Adrenal gland (tissue), 12 donors: ENCODE results near the gene GPR161. TPM values are rescaled to one million over a fixed set of nuclear protein-coding genes. Genes with fewer than 3 reads are reported as not detected.

Experiments
- DNase-seq, 7 donors: peaks; one replicate each; pipeline ENCODE4 v3.0.0-alpha.2; 2019 to 2020
- H3K27ac ChIP-seq, 5 donors: fragments of 200-600 bp; sonication (generic) in 4 of 5; 1 replicate in 3 of 5; 2 replicates in 2 of 5; pipeline versions ENCODE4 v1.5.1 to v1.8.0; 2016 to 2020; ENCODE audit warnings: mild to moderate bottlenecking in 1 of 5
- H3K27me3 ChIP-seq: fragments of 200-600 bp; 2 replicates; pipeline ENCODE4 v1.8.0; 2021
- H3K36me3 ChIP-seq, 2 donors: fragments of 200-600 bp; replicated peaks in 1 of 2; 1 replicate in 1 of 2; 2 replicates in 1 of 2; pipeline versions ENCODE4 v1.5.1 to v1.8.0; 2018 to 2022
- H3K4me1 ChIP-seq, 2 donors: fragments of 200-600 bp; replicated peaks in 1 of 2; 1 replicate in 1 of 2; 2 replicates in 1 of 2; pipeline versions ENCODE4 v1.5.1 to v1.8.0; 2018 to 2021
- H3K4me3 ChIP-seq, 4 donors: fragments of 200-600 bp; sonication (generic) in 3 of 4; one replicate each; pipeline ENCODE4 v1.5.1; 2016 to 2018
- H3K9me3 ChIP-seq, 3 donors: fragments of 200-600 bp; sonication (generic) in 1 of 3; replicated peaks in 1 of 3; 1 replicate in 2 of 3; 2 replicates in 1 of 3; pipeline versions ENCODE4 v1.5.1 to v1.8.0; 2016 to 2021
- POLR2A ChIP-seq, 2 donors: fragments of 450-650 bp; IDR thresholded peaks; one replicate each; pipeline ENCODE4 v1.6.1; 2017; ENCODE audit warnings: antibody characterized with exemption in 2 of 2, mild to moderate bottlenecking in 2 of 2, moderate library complexity in 1 of 2
- WGBS, 4 donors: extraction: QIAGEN DNeasy Blood & Tissue Kit in 2 of 4; methylation state at CpG; one replicate each; pipeline versions ENCODE4 v1.1.5 to v1.1.7; 2013 to 2017; 5-methylcytosine and 5-hydroxymethylcytosine counted together
- intact Hi-C, 2 donors: fragments of 100-400 bp; cut with DNase I; formaldehyde crosslinking; loops; one replicate each; pipeline versions ENCODE4 v1.14.1 to v1.15.0; 2022 to 2023
- polyA plus RNA-seq, 3 donors: library from polyadenylated mRNA; stranded (reverse); fragments of 200-250 nt in 2 of 3; fragments of 350-450 nt in 1 of 3; fragmentation: Illumina TruSeq in 1 of 3; extraction: RNeasy Lipid Tissue Mini Kit (QIAGEN cat#74804) in 1 of 3; gene quantifications; one replicate each; pipeline ENCODE4 v1.2.3, GENCODE V29; 2013 to 2014
- total RNA-seq, 9 donors: library from RNA; depleted of rRNA in 4 of 9; stranded (reverse); fragments of >200 nt in 4 of 9; fragments of 120-200 nt in 1 of 9; fragmentation: NEBNext Ultra II Directional in 1 of 9; extraction: Animal tissue kit (Norgen Biotek cat#: 25700) in 1 of 9; gene quantifications; one replicate each; pipeline versions ENCODE4 v1.1.0 to v1.2.4, GENCODE V29; 2013 to 2023
- TF ChIP-seq, protein P1 (sequence below), 6 experiments: fragments of 450-650 bp in 4 of 6; fragments of 200-600 bp in 2 of 6; sonication (generic) in 1 of 6; IDR thresholded peaks; 1 replicate in 5 of 6; 2 replicates in 1 of 6; pipeline versions ENCODE4 v1.5.1 to v1.8.0; 2016 to 2021; ENCODE audit warnings: antibody characterized with exemption in 6 of 6, mild to moderate bottlenecking in 2 of 6, moderate library complexity in 1 of 6
- donor health status: healthy with polysubstance abuse.
- donor health status: Bipolar disorder and iron deficiency.
- donor health status: DM: yes; HTN: yes; CAD: no.
- donor health status: DM: no; HTN: no; CAD: no.
- donor health status: DM: no; HTN: no; CAD: no.
- donor health status: DM: yes; HTN: yes; CAD: no.

The GPR161 gene
- total and polyA plus RNA-seq, 12 donors: 0.75 to 4.8 (median 2.9) TPM

DNA sequence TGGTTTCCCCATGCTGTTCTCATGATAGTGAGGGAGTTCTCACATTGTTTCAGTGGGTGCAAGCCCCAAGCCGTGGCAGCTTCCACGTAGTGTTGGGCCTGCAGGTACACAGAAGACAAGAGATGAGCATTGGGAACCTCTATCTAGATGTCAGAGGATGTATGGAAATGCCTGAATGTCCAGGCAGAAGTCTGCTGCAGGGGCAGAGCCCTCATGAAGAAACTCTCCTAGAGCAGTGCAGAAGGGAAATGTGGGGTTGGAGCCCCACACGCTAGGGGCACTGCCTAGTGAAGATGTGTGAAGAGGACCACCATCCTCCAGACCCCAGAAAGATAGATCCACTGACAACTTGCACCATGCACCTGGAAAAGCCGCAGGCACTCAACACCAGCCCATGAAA, 17.0 kb downstream of the GPR161 start:
- no peak overlapping the region for H3K4me3 ChIP-seq
- H3K36me3 ChIP-seq: no peaks in the 10 kb centered on the region
- H3K27me3 ChIP-seq: no peaks in the 10 kb centered on the region
- H3K27ac ChIP-seq: no peak overlapping the region
- intact Hi-C loops: no loop called here
- no peaks in the 10 kb centered on the region for H3K4me1 ChIP-seq
- no peak for DNase-seq
- TF ChIP-seq, protein P1, sequence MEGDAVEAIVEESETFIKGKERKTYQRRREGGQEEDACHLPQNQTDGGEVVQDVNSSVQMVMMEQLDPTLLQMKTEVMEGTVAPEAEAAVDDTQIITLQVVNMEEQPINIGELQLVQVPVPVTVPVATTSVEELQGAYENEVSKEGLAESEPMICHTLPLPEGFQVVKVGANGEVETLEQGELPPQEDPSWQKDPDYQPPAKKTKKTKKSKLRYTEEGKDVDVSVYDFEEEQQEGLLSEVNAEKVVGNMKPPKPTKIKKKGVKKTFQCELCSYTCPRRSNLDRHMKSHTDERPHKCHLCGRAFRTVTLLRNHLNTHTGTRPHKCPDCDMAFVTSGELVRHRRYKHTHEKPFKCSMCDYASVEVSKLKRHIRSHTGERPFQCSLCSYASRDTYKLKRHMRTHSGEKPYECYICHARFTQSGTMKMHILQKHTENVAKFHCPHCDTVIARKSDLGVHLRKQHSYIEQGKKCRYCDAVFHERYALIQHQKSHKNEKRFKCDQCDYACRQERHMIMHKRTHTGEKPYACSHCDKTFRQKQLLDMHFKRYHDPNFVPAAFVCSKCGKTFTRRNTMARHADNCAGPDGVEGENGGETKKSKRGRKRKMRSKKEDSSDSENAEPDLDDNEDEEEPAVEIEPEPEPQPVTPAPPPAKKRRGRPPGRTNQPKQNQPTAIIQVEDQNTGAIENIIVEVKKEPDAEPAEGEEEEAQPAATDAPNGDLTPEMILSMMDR (IDR thresholded peaks at IDR 0.05): no peak
- TF ChIP-seq POLR2A (IDR thresholded peaks at IDR 0.05): no peak
- no peaks in the 10 kb centered on the region for H3K9me3 ChIP-seq
- WGBS, 4 donors: 88 to 97% (median 96%) methylated on average over 3 to 4 of the region's 4 CpGs

DNA sequence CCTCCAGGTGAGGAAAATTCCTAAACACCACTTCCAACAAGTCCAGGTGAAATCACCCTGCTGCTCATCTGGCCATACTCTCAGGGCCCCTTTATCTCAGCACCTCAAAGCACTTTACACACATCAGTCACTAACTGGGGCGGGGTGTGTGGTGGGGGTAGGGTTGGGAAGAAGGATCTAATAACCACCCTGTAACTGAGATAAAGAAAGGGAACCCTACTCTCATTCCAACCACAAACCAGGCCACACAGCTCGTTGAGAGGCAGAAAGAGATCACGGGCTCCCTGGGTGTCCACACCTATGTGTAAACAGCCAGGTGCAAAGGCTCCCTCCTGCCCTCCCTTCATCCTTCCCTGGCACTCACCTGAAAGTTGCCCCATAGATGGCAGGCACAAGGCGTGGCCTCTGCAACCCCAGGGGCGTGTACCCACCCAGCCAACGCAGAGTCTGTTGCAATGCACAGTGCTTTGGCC, 20.4 kb downstream of the GPR161 start:
- DNase-seq: peak in 1 of 7 donors; percentile 15
- no peaks in the 10 kb centered on the region for H3K4me1 ChIP-seq
- 86 to 94% (median 90%) methylated on average over 6 of the region's 6 CpGs for WGBS, 4 donors
- no peak overlapping the region for H3K4me3 ChIP-seq
- no peaks in the 10 kb centered on the region for H3K9me3 ChIP-seq
- no peaks in the 10 kb centered on the region for H3K27me3 ChIP-seq
- no peak overlapping the region for H3K27ac ChIP-seq
- no peaks in the 10 kb centered on the region for H3K36me3 ChIP-seq
- intact Hi-C loops: no loop called here
- no peak for TF ChIP-seq POLR2A (IDR thresholded peaks at IDR 0.05)
- TF ChIP-seq, protein P1 (IDR thresholded peaks at IDR 0.05): no peak

DNA sequence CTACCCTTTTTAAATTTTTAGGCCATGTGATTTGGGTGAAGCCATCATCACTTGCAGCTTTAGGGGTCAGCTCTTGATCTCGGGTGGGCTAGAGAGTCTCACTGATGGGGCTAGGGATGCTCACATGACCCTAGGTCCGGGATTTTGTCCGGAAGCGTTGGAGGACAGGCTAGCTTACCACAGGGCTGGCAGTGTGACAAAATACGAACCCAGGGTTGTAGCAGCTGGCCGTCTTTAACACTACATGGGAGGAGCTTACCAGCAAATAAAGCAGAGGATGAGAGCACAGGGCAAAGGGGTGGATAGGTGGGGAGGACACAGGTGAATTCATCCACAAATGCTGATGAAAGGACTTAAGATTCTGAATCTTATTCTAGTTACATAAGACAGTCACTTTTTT, 21.9 kb downstream of the GPR161 start:
- Histone ChIP-seq H3K27me3 (no peaks in the 10 kb centered on the region), H3K4me1 (no peaks in the 10 kb centered on the region), H3K9me3 (no peaks in the 10 kb centered on the region), H3K36me3 (no peaks in the 10 kb centered on the region), H3K27ac (no peak overlapping the region), H3K4me3 (no peak overlapping the region)
- WGBS, 4 donors: 50 to 87% (median 74%) methylated on average over 6 of the region's 6 CpGs
- intact Hi-C loops: no loop called here
- peak in 1 of 7 donors; percentile 43 for DNase-seq
- no peak for TF ChIP-seq POLR2A (IDR thresholded peaks at IDR 0.05)
- TF ChIP-seq, protein P1 (IDR thresholded peaks at IDR 0.05): no peak

DNA sequence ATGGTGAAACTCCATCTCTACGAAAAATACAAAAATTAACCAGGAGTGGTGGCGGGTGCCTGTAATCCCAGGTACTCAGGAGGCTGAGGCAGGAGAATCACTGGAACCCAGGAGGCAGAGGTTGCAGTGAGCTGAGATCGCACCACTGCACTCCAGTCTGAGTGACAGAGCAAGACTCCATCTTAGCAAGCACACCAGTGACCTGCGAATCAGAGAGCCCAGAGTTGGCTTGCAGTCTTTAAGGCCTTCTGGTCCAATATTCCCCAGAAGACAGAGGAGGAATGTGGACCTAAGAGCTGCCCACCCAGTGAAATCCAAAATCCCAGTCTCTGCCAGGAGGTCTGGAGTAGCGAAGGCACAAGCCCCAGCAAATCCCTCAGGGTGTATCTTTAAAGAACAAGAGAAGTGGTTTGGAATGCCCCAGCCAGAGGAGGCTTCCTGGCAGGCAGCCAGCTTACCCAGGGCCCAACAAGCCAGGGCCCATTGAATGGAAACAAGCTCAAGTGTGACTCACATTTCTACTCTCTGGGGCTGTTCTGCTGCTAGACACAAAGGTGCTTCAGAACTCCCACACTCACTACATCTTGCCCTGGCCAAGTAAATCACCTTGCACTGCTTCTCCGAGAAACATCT, 23.9 kb downstream of the GPR161 start:
- intact Hi-C loops: no loop called here
- Histone ChIP-seq H3K27ac (no peak overlapping the region), H3K4me1 (no peaks in the 10 kb centered on the region), H3K9me3 (no peaks in the 10 kb centered on the region), H3K4me3 (no peak overlapping the region), H3K36me3 (no peaks in the 10 kb centered on the region), H3K27me3 (no peaks in the 10 kb centered on the region)
- TF ChIP-seq, protein P1 (IDR thresholded peaks at IDR 0.05): no peak
- no peak for TF ChIP-seq POLR2A (IDR thresholded peaks at IDR 0.05)
- 93 to 98% (median 96%) methylated on average over 6 of the region's 6 CpGs for WGBS, 4 donors
- DNase-seq: peak in 5 of 7 donors; percentile 18 to 62 (median 26)
